Breast epithelium (tissue), 3 donors: ENCODE measurements around the gene KRTAP22-1.

Experiments used
- CTCF ChIP-seq, 3 donors: fragments of 450-650 bp; IDR thresholded peaks; one replicate each; pipeline ENCODE4 v1.5.1; 2016 to 2017; ENCODE audit warnings: antibody characterized with exemption in 3 of 3, mild to moderate bottlenecking in 3 of 3, moderate library complexity in 3 of 3
- POLR2A ChIP-seq: fragments of 450-650 bp; IDR thresholded peaks from one replicate; pipeline ENCODE4 v1.6.1; 2016; ENCODE audit warnings: antibody characterized with exemption, mild to moderate bottlenecking, moderate library complexity

- TF ChIP-seq CTCF (IDR thresholded peaks at IDR 0.05) (no peak), POLR2A (no peak)
Measured at GRCh38 chr21:30646904-30647414, 46.1 kb downstream of the KRTAP22-1 start.
